Sigmoid colon (tissue), 7 donors: ENCODE results near the gene PCGF3. TPM values are rescaled to one million over a fixed set of nuclear protein-coding genes. Genes with fewer than 3 reads are reported as not detected.

Experiments used
- DNase-seq: peaks from one replicate; pipeline ENCODE4 v3.0.0-alpha.2; 2019
- H3K27ac ChIP-seq, 4 donors: fragments of 200-600 bp; sonication (generic); one replicate each; pipeline ENCODE4 v1.5.1; 2016 to 2019; ENCODE audit warnings: mild to moderate bottlenecking in 1 of 4
- H3K27me3 ChIP-seq, 3 donors: fragments of 200-600 bp; sonication (generic); one replicate each; pipeline ENCODE4 v1.5.1; 2019; ENCODE audit warnings: mild to moderate bottlenecking in 1 of 3
- H3K36me3 ChIP-seq, 4 donors: fragments of 200-600 bp; sonication (generic); one replicate each; pipeline ENCODE4 v1.5.1; 2016 to 2019
- H3K4me1 ChIP-seq, 4 donors: fragments of 200-600 bp; sonication (generic); one replicate each; pipeline ENCODE4 v1.5.1; 2017 to 2019
- H3K4me3 ChIP-seq, 4 donors: fragments of 200-600 bp; sonication (generic); one replicate each; pipeline ENCODE4 v1.5.1; 2017 to 2019; ENCODE audit warnings: mild to moderate bottlenecking in 2 of 4, moderate library complexity in 1 of 4
- H3K9me3 ChIP-seq, 4 donors: fragments of 200-600 bp in 3 of 4; sonication (generic) in 3 of 4; one replicate each; pipeline versions ENCODE4 v1.5.1 to v1.6.1; 2013 to 2019
- CTCF ChIP-seq, 4 experiments: fragments of 450-650 bp in 3 of 4; fragments of 200-600 bp in 1 of 4; IDR thresholded peaks; one replicate each; pipeline ENCODE4 v1.5.1; 2016 to 2019; ENCODE audit warnings: antibody characterized with exemption in 4 of 4, mild to moderate bottlenecking in 3 of 4, moderate library complexity in 2 of 4
- EP300 ChIP-seq, 4 donors: sonication (generic); formaldehyde crosslinking; IDR thresholded peaks; one replicate each; pipeline ENCODE4 v1.6.1; 2017; ENCODE audit warnings: antibody characterized with exemption in 4 of 4
- POLR2A ChIP-seq, 2 donors: fragments of 450-650 bp; IDR thresholded peaks; one replicate each; pipeline ENCODE4 v1.6.1; 2016; ENCODE audit warnings: antibody characterized with exemption in 2 of 2, mild to moderate bottlenecking in 2 of 2, moderate library complexity in 2 of 2
- POLR2AphosphoS5 ChIP-seq, 4 donors: sonication (generic); formaldehyde crosslinking; IDR thresholded peaks; one replicate each; pipeline ENCODE4 v1.6.1; 2017; ENCODE audit warnings: antibody characterized with exemption in 4 of 4
- WGBS, 2 donors: extraction: QIAGEN DNeasy Blood & Tissue Kit; methylation state at CpG; one replicate each; pipeline ENCODE4 v1.1.7; 2013; 5-methylcytosine and 5-hydroxymethylcytosine counted together
- intact Hi-C: fragments of 100-400 bp; cut with DNase I; formaldehyde crosslinking; loops from one replicate; pipeline ENCODE4 v1.15.1; 2023
- polyA plus RNA-seq, 3 donors: library from polyadenylated mRNA; stranded (reverse); fragments of 200-250 nt; gene quantifications; one replicate each; pipeline ENCODE4 v1.2.3, GENCODE V29; 2013
- total RNA-seq, 4 donors: library from RNA; depleted of rRNA; stranded (reverse); fragments of >200 nt; gene quantifications; one replicate each; pipeline ENCODE4 v1.1.0, GENCODE V29; 2016
- donor health status: healthy with polysubstance abuse.
- donor health status: Bipolar disorder and iron deficiency.
- donor health status: healthy.

PCGF3 gene
- total and polyA plus RNA-seq, 7 donors: 15.6 to 60.1 (median 29.8) TPM

- peaks cover 5 to 12% (median 6%) of the 10 kb centered on the region in 3 donors for H3K27me3 ChIP-seq
- WGBS, 2 donors: 0% methylated on average over 84 of the region's 84 CpGs
- H3K27ac ChIP-seq: peak within 1 kb of the TSS; percentile 95 to 99 (median 97)
- H3K9me3 ChIP-seq: no peaks in the 10 kb centered on the region
- H3K36me3 ChIP-seq: peaks cover 0 to 25% (median 10%) of the 10 kb centered on the region in 4 donors
- H3K4me3 ChIP-seq: peak within 1 kb of the TSS; percentile 84 to 100 (median 96)
- TF ChIP-seq EP300 (IDR thresholded peaks at IDR 0.05) (no peak), CTCF (IDR thresholded peaks at IDR 0.05) (peak; percentile 45 to 80 (median 68)), POLR2A (IDR thresholded peaks at IDR 0.05) (peak; percentile 43 to 66), POLR2AphosphoS5 (IDR thresholded peaks at IDR 0.05) (peak; percentile 89 to 91 (median 91))
- DNase-seq: peak; percentile 99
- intact Hi-C loops: loop anchor here (2.0 to 10.0 kb wide), 5 partner anchors 30 to 337 kb away; partner anchors contain the start of genes GAK, PCGF3, PIGG and TMEM175
- peaks cover 0 to 27% (median 19%) of the 10 kb centered on the region in 4 donors for H3K4me1 ChIP-seq
These were observed 31.2 kb upstream of the PCGF3 start, which contains the start of the genes ATP5ME and MYL5 for GRCh38 chr4:674172-675035. Gene ATP5ME, minus strand, starts transcription at chr4:674276. Its CDS starts 29 bp downstream, at chr4:674247. Gene MYL5, plus strand, starts transcription at chr4:674542. Its CDS starts 3,485 bp downstream, at chr4:678027.

DNA sequence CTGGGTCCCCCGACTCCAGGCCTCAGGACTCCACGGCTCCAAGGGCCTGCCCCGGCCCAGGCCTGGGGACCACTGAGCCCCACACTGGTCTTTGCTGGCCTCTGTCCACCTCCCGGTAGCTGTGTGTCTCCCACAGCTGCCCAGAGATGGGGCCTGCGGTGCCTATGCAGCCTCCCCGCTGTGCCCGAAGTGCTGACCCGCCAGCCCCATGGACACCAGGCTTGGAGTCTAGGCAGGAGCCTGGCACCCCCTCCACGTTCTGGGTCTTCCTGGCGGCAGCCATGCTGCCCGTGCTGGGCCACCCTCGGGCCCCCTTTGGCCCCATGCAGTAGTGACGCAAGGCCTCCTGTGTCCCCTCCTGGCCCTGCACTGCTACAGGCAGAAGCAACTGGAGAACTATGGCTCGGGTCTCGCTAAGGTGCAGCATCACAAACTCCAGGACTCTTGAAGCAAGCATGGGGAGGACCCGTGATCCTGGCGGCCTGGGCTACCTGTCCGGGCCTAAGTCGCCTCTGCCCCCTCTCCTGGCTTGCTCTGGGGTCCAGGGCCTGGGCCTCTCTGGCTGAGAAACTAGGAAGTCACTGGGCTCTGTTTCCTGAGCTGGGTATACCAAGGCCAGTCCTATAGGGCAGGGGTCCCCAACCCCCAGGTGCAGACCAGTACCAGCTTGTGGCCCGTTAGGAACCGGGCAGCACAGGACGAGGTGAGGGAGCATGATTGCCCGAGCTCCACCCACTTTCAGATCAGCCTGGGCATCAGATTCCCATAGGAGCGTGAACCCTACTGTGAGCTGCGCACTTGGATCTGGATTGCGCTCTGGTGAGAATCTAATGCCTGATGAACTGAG is 30.4 kb upstream of the PCGF3 start:
- peaks cover 0 to 27% (median 19%) of the 10 kb centered on the region in 4 donors for H3K4me1 ChIP-seq
- WGBS, 2 donors: 64 to 67% methylated on average over 26 of the region's 26 CpGs
- H3K9me3 ChIP-seq: no peaks in the 10 kb centered on the region
- TF ChIP-seq POLR2AphosphoS5 (IDR thresholded peaks at IDR 0.05) (no peak), CTCF (IDR thresholded peaks at IDR 0.05) (no peak), POLR2A (IDR thresholded peaks at IDR 0.05) (no peak), EP300 (IDR thresholded peaks at IDR 0.05) (no peak)
- peak overlapping the region; percentile 84 to 100 (median 96) for H3K4me3 ChIP-seq
- peaks cover 5 to 21% (median 15%) of the 10 kb centered on the region in 3 donors for H3K27me3 ChIP-seq
- H3K36me3 ChIP-seq: peaks cover 0 to 25% (median 10%) of the 10 kb centered on the region in 4 donors
- intact Hi-C loops: loop anchor here (2.0 to 10.0 kb wide), 3 partner anchors 30 to 260 kb away; partner anchors contain the start of genes GAK, PCGF3, PIGG and TMEM175
- peak overlapping the region; percentile 95 to 99 (median 97) for H3K27ac ChIP-seq
- DNase-seq: no peak

GRCh38 chr4:675980-676870 is 29.4 kb upstream of the PCGF3 start:
- WGBS, 2 donors: 70 to 81% methylated on average over 19 of the region's 19 CpGs
- Histone ChIP-seq H3K36me3 (peaks cover 0 to 18% (median 10%) of the 10 kb centered on the region in 4 donors), H3K27me3 (peaks cover 7 to 31% (median 25%) of the 10 kb centered on the region in 3 donors), H3K27ac (no peak overlapping the region), H3K9me3 (no peaks in the 10 kb centered on the region), H3K4me1 (peaks cover 0 to 37% (median 26%) of the 10 kb centered on the region in 4 donors), H3K4me3 (no peak overlapping the region)
- intact Hi-C loops: loop anchor here (2.0 to 10.0 kb wide), 3 partner anchors 29 to 259 kb away; partner anchors contain the start of genes GAK, PCGF3, PIGG and TMEM175
- no peak for DNase-seq
- TF ChIP-seq EP300 (IDR thresholded peaks at IDR 0.05) (no peak), POLR2A (IDR thresholded peaks at IDR 0.05) (no peak), POLR2AphosphoS5 (IDR thresholded peaks at IDR 0.05) (no peak), CTCF (IDR thresholded peaks at IDR 0.05) (no peak)
